Activated T-helper 1 cell treated with Interleukin-2 at 50 U/mL for 16 hours (primary cell): ENCODE data around the gene WNT9A.
"Not testable (repeated sequence)": the region's sequence is repeated elsewhere in the genome, so short reads cannot be mapped to it uniquely, and the experiment has no call there.

Experiments
- DNase-seq: peaks from one replicate; pipeline ENCODE4 v3.0.0-alpha.2; 2020; ENCODE audit warnings: low read depth

The WNT9A gene, protein sequence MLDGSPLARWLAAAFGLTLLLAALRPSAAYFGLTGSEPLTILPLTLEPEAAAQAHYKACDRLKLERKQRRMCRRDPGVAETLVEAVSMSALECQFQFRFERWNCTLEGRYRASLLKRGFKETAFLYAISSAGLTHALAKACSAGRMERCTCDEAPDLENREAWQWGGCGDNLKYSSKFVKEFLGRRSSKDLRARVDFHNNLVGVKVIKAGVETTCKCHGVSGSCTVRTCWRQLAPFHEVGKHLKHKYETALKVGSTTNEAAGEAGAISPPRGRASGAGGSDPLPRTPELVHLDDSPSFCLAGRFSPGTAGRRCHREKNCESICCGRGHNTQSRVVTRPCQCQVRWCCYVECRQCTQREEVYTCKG

GRCh38 chr1:227947676-227948492 is at the start of gene WNT9A:
Gene WNT9A (minus strand): TSS chr1:227947932. CDS start chr1:227947887, 45 bp downstream.
- DNase-seq: no peak

GRCh38 chr1:227996187-227996950 is 48.6 kb upstream of the WNT9A start:
- DNase-seq: no peak

- DNase-seq: no peak
Observed at GRCh38 chr1:227994632-227995300, 47.0 kb upstream of the WNT9A start.

- no peak for DNase-seq
Observed at GRCh38 chr1:227987181-227987580, 39.4 kb upstream of the WNT9A start.

- DNase-seq: not testable (repeated sequence)
Observed at GRCh38 chr1:227975583-227976283, 28.0 kb upstream of the WNT9A start.

DNA sequence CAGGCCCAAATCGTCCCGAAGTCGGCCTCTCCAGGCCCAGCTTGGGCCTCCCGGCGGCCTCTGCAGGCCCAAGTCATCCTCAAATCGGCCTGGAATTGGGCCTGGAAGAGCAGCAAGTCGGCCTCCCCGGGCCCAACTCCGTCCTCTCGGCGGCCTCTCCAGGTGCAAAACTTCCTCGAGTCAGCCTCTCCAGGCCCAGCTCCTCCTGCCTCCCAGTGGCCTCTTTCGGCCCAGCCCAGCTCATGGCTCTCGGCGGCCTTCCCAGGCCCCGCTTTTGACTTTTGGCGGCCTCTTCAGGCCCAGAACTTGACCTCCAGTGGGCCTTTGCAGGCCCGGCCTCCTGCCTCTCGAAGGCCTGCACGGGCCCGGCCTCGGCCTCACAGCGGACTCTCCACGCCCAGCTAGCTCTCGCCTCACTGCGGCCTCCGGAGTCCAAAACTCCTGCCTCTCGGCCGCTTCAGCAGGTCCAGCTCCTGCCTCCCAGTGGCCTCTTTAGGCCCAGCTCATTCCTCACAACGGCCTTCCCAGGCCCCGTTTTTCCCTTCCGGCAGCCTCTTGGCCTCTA is 26.1 kb upstream of the WNT9A start:
- not testable (repeated sequence) for DNase-seq

GRCh38 chr1:227972843-227973374 is 25.2 kb upstream of the WNT9A start:
- not testable (repeated sequence) for DNase-seq

- DNase-seq: not testable (repeated sequence)
Observed at GRCh38 chr1:227972283-227972679, 24.5 kb upstream of the WNT9A start.

DNA sequence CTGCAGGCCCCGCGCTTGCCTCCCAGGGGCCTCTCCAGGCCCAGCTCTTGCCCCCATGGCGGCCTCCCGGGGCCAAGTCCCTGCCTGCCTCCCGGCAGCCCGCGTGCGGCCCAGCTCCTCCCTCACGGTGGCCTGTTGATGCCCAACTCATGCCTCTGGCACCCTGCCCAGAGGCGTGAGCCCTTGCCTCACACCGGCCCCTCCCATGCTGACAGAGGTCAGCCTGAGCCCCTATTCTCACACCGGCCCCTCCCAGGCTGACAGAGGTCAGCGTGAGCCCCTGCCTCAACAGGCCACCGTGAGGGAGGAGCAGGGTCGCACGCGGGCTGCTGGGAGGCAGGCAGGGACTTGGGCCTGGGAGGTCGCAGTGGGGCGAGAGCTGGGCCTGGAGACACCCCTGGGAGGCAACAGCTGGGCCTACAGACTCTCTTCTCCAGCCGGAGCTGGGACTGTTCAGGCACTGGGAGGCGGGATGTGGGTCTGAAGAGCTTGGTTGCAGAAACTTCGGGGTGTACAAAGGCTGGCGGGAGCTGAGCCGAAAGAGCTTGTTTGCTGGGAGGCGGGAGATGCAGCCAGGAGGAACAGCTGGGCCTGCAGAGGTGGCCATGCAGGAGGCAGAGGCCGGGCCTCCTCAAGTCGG is 24.0 kb upstream of the WNT9A start:
- not testable (repeated sequence) for DNase-seq

- DNase-seq: not testable (repeated sequence)
Observed at GRCh38 chr1:227971216-227971615, 23.5 kb upstream of the WNT9A start.

DNA sequence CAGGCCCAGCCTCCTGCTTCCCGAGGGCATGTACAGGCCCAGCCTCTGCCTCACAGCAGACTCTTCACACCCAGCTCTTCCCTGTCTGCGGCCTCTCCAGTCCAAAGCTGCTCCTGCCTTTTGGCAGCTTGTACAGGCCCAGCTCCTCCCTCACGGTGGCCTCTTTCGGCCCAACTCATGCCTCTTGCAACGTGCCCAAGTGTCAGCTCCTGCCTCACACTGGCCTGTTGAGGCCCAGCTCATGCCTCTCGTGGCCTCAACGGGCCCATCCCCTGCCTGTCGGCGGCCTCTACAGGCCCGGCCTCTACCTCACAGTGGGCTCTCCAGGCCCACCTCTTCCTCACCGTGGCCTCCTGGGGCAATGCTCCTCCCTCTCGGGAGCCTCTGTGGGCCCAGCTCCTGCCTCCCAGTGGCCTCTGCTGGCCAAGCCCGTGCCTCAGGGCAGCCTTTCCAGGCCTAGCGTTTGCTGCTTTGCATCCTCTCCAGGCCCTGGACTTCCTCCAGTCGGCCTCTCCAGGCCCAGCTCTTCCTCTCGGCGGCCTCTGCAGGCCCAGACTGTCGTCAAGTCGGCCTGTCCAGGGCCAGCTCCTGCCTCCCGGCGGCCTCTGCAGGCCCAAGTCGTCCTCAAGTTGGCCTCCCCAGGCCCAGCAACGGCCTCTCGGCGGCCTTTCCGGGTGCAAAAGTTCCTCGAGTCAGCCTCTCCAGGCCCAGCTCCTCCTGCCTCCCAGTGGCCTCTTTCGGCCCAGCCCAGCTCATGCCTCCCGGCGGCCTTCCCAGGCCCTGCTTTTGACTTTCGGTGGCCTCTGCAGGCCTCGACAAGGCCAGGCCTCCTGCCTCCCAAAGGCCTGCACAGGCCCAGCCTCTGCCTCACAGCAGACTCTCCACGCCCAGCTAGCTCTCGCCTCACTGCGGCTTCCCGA is 22.6 kb upstream of the WNT9A start:
- DNase-seq: not testable (repeated sequence)

GRCh38 chr1:227967815-227968214 is 20.1 kb upstream of the WNT9A start:
- DNase-seq: not testable (repeated sequence)

DNA sequence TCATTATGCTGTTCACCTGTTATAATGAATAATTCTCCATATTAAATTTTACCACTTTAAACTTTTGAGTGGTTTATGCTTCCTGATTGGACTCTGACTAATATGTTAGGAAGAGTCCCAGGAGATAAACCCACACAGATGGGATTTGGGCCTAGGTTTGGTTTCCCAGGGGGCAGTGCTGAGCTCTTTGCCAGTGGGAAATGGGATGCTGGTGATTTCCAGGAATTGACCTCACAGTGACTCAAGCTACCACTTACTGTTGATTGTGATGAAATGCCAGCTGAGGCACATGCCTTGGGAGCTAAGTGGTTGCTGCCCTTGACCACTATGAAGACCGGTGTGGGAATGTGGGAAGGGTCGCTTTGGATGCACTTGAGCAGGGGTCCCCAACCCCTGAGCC is 19.0 kb upstream of the WNT9A start:
- DNase-seq: not testable (repeated sequence)

GRCh38 chr1:227961651-227962466 is 14.1 kb upstream of the WNT9A start:
- no peak for DNase-seq

GRCh38 chr1:227959325-227959860 is 11.7 kb upstream of the WNT9A start:
- DNase-seq: no peak

DNA sequence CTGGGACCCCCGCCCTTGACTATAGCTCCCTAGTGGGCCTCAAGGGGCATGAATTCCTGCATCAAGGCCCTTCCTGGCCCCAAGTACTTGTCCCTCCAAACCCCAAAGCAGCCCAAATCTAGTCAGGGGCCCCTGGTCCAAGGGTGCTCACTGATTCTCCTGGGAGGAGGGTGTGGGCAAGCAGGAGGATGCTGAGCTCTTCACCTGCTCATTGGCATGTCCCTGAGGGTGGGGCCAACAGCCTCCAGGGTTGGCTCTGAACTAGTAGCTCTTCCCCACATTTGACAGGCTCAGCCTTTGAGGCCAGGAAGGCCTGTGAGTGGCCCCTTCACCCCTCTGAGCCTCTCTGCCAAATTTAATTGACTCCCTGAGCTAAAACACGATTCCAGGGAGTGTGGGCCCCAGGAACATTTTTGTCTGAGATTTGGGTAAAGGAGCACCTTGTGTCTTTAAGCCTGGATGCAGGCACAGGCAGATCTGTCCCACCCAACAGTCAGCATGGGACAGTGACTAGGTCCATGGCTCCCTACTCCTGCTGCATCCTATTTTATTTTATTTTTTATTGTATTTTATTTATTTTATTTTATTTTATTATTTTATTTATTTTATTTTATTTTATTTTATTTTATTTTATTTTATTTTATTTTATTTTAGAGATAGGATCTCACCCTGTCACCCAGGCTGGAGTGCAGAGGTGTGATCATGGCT is 11.0 kb upstream of the WNT9A start:
- DNase-seq: no peak

GRCh38 chr1:227955808-227956207 is 8.1 kb upstream of the WNT9A start:
- DNase-seq: no peak
